ENCODE results near the gene PMP22. TPM values are rescaled to one million over a fixed set of nuclear protein-coding genes. Genes with fewer than 3 reads are reported as not detected.

Gene PMP22
- total RNA-seq, 2 donors from 2014 or later: 3.1 to 5.5 TPM

DNA sequence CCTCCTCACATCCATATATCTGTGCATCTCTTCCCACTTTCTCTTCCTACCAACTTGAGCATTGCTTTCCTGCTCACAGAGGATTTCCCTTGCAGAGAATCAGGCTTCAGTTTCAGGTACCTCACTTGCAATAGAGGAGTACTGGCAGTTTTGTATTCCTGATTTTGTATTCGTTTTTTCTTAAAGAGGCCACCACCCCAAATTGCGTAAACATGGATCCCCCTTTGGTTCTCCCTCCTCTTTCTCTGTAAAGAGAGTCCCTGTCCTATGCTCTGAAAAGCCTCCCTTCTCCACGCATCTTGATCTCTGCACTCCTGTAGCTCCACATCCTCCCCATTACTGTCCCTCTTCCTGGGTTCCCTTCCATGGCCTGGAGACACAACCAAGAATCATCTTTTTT lies 44.1 kb upstream of the PMP22 start:
- Mint-ChIP-seq H3K4me1 (no peaks in the 10 kb centered on the region), H3K9me3 (no peaks in the 10 kb centered on the region), H3K27ac (no peak overlapping the region), H3K36me3 (ENCODE audit: low read depth) (no peaks in the 10 kb centered on the region), H3K27me3 (ENCODE audit: insufficient read depth) (no peaks in the 10 kb centered on the region), H3K4me3 (no peak overlapping the region)
- H3K4me1 ChIP-seq (ENCODE audit: control insufficient read depth, insufficient read depth, low read length): no peaks in the 10 kb centered on the region
- no peak for TF ChIP-seq CTCF (conservative IDR thresholded peaks at IDR 0.05)
- H3K27ac ChIP-seq (ENCODE audit: low read depth, low read length): no peak overlapping the region
- no peaks in the 10 kb centered on the region for H3K36me3 ChIP-seq (ENCODE audit: control insufficient read depth, insufficient read depth, low read length)
- 91 to 93% methylated on average over 3 of the region's 3 CpGs for WGBS, 2 experiments (ENCODE audit: insufficient coverage in 1 of 2, insufficient read length in 1 of 2)
- H3K27me3 ChIP-seq (ENCODE audit: control insufficient read depth, insufficient read depth, low read length, poor library complexity, severe bottlenecking): no peaks in the 10 kb centered on the region
- no peak for DNase-seq
- no peak overlapping the region for H3K9ac ChIP-seq (ENCODE audit: extremely low read depth, low read length, poor library complexity, severe bottlenecking)
- H3K4me3 ChIP-seq (ENCODE audit: low read length): no peak overlapping the region
- H3K9me3 ChIP-seq (ENCODE audit: control insufficient read depth, low read length): no peaks in the 10 kb centered on the region

- no peak overlapping the region for H3K4me3 ChIP-seq (ENCODE audit: low read length)
- Mint-ChIP-seq H3K4me3 (no peak overlapping the region), H3K9me3 (no peaks in the 10 kb centered on the region), H3K27ac (no peak overlapping the region), H3K36me3 (ENCODE audit: low read depth) (no peaks in the 10 kb centered on the region), H3K27me3 (ENCODE audit: insufficient read depth) (no peaks in the 10 kb centered on the region), H3K4me1 (no peaks in the 10 kb centered on the region)
- H3K9ac ChIP-seq (ENCODE audit: extremely low read depth, low read length, poor library complexity, severe bottlenecking): no peak overlapping the region
- no peak overlapping the region for H3K27ac ChIP-seq (ENCODE audit: low read depth, low read length)
- H3K27me3 ChIP-seq (ENCODE audit: control insufficient read depth, insufficient read depth, low read length, poor library complexity, severe bottlenecking): no peaks in the 10 kb centered on the region
- DNase-seq: no peak
- no peaks in the 10 kb centered on the region for H3K36me3 ChIP-seq (ENCODE audit: control insufficient read depth, insufficient read depth, low read length)
- 90 to 92% methylated on average over 2 to 7 of the region's 7 CpGs for WGBS, 2 experiments (ENCODE audit: insufficient coverage in 1 of 2, insufficient read length in 1 of 2)
- H3K4me1 ChIP-seq (ENCODE audit: control insufficient read depth, insufficient read depth, low read length): no peaks in the 10 kb centered on the region
- TF ChIP-seq CTCF (conservative IDR thresholded peaks at IDR 0.05): no peak
- H3K9me3 ChIP-seq (ENCODE audit: control insufficient read depth, low read length): no peaks in the 10 kb centered on the region
Observed at GRCh38 chr17:15308758-15309157, 43.6 kb upstream of the PMP22 start.

GRCh38 chr17:15307710-15308111 lies 42.6 kb upstream of the PMP22 start:
- H3K9me3 ChIP-seq (ENCODE audit: control insufficient read depth, low read length): no peaks in the 10 kb centered on the region
- no peaks in the 10 kb centered on the region for H3K27me3 ChIP-seq (ENCODE audit: control insufficient read depth, insufficient read depth, low read length, poor library complexity, severe bottlenecking)
- no peak for TF ChIP-seq CTCF (conservative IDR thresholded peaks at IDR 0.05)
- Mint-ChIP-seq H3K27me3 (ENCODE audit: insufficient read depth) (no peaks in the 10 kb centered on the region), H3K27ac (no peak overlapping the region), H3K4me1 (no peaks in the 10 kb centered on the region), H3K9me3 (no peaks in the 10 kb centered on the region), H3K36me3 (ENCODE audit: low read depth) (no peaks in the 10 kb centered on the region), H3K4me3 (no peak overlapping the region)
- no peak for DNase-seq
- no peak overlapping the region for H3K4me3 ChIP-seq (ENCODE audit: low read length)
- 80 to 100% methylated on average over 2 to 4 of the region's 4 CpGs for WGBS, 2 experiments (ENCODE audit: insufficient coverage in 1 of 2, insufficient read length in 1 of 2)
- H3K36me3 ChIP-seq (ENCODE audit: control insufficient read depth, insufficient read depth, low read length): no peaks in the 10 kb centered on the region
- no peak overlapping the region for H3K9ac ChIP-seq (ENCODE audit: extremely low read depth, low read length, poor library complexity, severe bottlenecking)
- H3K4me1 ChIP-seq (ENCODE audit: control insufficient read depth, insufficient read depth, low read length): no peaks in the 10 kb centered on the region
- no peak overlapping the region for H3K27ac ChIP-seq (ENCODE audit: low read depth, low read length)

Data from endodermal cell (in vitro differentiated cells).